Adrenal gland (tissue), 5 donors: ENCODE data around the gene RBL2.

ENCODE experiments used
- POLR2A ChIP-seq, 2 donors: fragments of 450-650 bp; IDR thresholded peaks; one replicate each; pipeline ENCODE4 v1.6.1; 2017; ENCODE audit warnings: antibody characterized with exemption in 2 of 2, mild to moderate bottlenecking in 2 of 2, moderate library complexity in 1 of 2
- TF ChIP-seq, protein P1 (sequence below), 6 experiments: fragments of 450-650 bp in 4 of 6; fragments of 200-600 bp in 2 of 6; sonication (generic) in 1 of 6; IDR thresholded peaks; 1 replicate in 5 of 6; 2 replicates in 1 of 6; pipeline versions ENCODE4 v1.5.1 to v1.8.0; 2016 to 2021; ENCODE audit warnings: antibody characterized with exemption in 6 of 6, mild to moderate bottlenecking in 2 of 6, moderate library complexity in 1 of 6
- donor health status: DM: no; HTN: no; CAD: no.

DNA sequence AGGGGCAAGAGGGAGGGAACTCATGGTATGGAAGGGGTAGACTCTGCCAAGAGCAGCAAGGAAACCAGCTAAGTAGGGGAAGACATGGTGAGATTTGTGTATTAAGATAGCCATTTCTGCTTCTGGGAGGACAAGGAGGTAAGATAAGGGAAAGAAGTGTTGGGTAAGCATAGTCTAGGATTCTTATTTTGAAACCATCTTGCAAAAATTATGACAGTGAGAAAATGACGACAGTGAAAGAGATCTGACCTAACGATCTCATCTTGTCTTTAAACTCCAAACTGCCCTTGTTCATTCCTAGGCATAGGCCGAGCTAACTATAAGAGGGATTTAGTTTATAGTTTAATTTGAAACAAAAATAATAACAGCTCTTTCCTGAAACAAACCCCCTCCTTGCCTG, 5.6 kb upstream of the RBL2 start:
- TF ChIP-seq, protein P1, sequence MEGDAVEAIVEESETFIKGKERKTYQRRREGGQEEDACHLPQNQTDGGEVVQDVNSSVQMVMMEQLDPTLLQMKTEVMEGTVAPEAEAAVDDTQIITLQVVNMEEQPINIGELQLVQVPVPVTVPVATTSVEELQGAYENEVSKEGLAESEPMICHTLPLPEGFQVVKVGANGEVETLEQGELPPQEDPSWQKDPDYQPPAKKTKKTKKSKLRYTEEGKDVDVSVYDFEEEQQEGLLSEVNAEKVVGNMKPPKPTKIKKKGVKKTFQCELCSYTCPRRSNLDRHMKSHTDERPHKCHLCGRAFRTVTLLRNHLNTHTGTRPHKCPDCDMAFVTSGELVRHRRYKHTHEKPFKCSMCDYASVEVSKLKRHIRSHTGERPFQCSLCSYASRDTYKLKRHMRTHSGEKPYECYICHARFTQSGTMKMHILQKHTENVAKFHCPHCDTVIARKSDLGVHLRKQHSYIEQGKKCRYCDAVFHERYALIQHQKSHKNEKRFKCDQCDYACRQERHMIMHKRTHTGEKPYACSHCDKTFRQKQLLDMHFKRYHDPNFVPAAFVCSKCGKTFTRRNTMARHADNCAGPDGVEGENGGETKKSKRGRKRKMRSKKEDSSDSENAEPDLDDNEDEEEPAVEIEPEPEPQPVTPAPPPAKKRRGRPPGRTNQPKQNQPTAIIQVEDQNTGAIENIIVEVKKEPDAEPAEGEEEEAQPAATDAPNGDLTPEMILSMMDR (IDR thresholded peaks at IDR 0.05): no peak
- no peak for TF ChIP-seq POLR2A (IDR thresholded peaks at IDR 0.05)
